Fibroblast of pulmonary artery (primary cell): Measurements from ENCODE around the gene XIST.
"Not testable (repeated sequence)": the region's sequence is repeated elsewhere in the genome, so short reads cannot be mapped to it uniquely, and the experiment has no call there.

Source experiments
- DNase-seq: peaks from one replicate; pipeline ENCODE4 v3.0.0-alpha.2; 2010; ENCODE audit warnings: low read depth
- H3K4me3 ChIP-seq: replicated peaks from 2 replicates; pipeline ENCODE4 v1.5.1; 2011; ENCODE audit warnings: low read depth, mild to moderate bottlenecking, control low read depth, low read length, moderate library complexity
- CTCF ChIP-seq: IDR thresholded peaks from 2 replicates; pipeline ENCODE4 v1.5.1; 2011; ENCODE audit warnings: mild to moderate bottlenecking, control low read depth, low read length, inconsistent platforms; ENCODE audit errors: missing control alignments

The XIST gene

DNA sequence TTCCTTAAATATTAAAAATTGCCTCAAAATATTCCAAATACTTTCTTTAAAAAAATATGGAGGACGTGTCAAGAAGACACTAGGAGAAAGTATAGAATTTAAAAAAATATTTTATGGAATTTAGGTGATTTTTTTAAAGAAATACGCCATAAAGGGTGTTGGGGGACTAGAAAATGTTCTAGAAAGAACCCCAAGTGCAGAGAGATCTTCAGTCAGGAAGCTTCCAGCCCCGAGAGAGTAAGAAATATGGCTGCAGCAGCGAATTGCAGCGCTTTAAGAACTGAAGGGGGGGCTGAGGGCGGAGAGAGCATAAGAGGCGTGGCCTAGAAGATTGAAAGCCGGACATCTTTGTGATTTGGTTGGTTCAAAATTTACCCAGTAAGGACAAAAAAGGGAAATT is at the start of gene XIST:
Gene XIST (minus strand): TSS at position 248 of the 400 bp plus-strand sequence.
- H3K4me3 ChIP-seq: no peak within 1 kb of the TSS
- DNase-seq: no peak
- TF ChIP-seq CTCF: no peak

GRCh38 chrX:73898315-73898714 is 45.8 kb upstream of the XIST start:
- not testable (repeated sequence) for H3K4me3 ChIP-seq, DNase-seq

DNA sequence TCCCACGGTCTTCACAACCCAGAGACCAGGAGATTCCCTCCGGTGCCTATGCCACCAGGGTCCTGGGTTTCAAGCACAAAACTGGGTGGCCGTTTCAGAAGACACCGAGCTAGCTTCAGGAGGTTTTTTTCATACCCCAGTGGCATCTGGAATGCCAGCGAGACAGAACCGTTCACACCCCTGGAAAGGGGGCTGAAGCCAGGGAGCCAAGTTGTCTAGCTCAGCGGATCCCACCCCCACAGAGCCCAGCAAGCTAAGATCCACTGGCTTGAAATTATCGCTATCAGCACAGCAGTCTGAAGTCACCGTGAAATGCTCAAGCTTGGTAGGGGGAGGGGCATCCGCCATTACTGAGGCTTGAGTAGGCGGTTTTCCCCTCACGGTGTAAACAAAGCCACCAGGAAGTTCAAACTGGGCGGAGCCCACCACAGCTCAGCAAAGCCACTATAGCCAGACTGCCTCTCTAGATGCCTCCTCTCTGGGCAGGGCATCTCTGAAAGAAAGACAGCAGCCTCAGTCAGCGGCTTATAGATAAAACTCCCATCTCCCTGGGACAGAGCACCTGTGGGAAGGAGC is 40.1 kb upstream of the XIST start:
- H3K4me3 ChIP-seq, DNase-seq: not testable (repeated sequence)

- DNase-seq, H3K4me3 ChIP-seq: not testable (repeated sequence)
Measured at GRCh38 chrX:73882260-73882659, 29.7 kb upstream of the XIST start.

DNA sequence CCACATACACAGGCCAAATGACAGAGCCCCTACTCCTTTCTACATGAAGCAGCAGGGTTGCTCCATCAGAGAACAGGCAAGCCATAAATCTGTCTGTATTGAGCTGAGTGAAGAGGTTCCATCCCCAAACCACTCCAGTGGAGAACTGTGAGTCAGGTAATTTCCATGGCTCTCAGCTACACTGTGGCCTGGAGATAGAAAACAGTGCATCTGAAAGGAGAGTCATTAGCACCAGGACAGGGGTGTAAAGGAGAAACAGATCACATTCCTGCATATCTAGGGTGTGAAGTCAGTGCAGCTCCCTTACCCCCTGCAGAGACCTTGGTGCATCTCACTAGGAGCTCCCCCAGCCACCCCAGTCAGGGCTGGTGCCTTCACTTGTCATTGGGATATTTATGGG is 25.2 kb upstream of the XIST start:
- TF ChIP-seq CTCF: no peak
- DNase-seq: no peak
- H3K4me3 ChIP-seq: no peak overlapping the region

DNA sequence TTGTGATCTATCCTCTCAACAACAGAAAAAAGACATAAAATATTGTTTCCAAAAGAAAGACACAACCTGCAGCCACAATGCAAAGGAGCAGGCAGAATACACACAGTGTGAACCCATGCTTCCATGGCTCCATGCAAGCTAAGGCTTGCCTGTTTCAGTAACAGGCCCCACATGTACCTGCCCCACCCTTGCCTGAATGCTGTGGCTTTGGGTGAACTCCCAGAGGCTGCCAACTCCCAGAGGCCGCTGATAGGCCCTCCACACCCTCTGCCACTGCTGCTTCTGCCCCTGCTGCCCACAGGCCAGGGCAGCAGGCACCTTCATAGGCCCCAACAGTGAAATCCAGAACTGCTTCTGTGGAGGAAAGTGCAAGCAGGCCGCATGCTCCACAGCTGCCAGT is 24.4 kb upstream of the XIST start:
- H3K4me3 ChIP-seq: no peak overlapping the region
- DNase-seq: no peak
- TF ChIP-seq CTCF: no peak

DNA sequence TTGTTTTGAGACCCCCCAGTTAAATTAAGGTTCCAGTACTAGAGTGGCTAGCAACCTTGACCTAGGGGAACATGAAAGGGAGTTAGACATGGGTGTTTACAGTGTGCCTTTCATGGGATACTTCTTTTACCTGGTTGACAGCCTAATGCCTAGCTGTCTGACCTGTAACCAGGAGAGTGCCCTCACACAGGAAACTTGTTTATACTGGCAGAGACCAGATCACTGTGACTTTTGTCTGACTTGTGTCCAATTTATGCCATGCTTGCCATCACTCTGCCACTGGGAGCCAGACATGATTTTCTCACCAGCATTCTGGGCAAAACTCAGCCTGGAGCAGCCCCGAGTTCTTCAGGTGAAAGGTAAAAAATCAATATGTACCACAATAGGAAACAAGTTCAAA is 16.4 kb upstream of the XIST start:
- no peak for DNase-seq
- H3K4me3 ChIP-seq: no peak overlapping the region
- no peak for TF ChIP-seq CTCF

DNA sequence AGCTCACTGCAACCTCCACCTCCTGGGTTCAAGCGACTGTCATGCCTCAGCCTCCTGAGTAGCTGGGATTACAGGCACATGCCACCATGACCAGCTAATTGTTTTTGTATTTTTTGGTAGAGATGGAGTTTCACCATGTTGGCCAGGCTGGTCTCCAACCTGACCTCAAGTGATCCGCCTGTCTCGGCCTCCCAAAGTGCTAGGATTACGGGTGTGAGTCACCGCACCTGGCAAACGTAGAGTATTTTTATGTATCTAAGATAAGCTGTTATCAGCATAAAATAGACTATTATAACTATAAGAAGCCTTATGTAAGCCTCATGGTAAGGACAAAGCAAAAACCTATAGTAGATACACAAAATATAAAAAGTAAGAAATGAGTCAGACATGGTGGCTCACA is 14.6 kb upstream of the XIST start:
- TF ChIP-seq CTCF: no peak
- DNase-seq: no peak
- H3K4me3 ChIP-seq: no peak overlapping the region

GRCh38 chrX:73863852-73864251 is 11.3 kb upstream of the XIST start:
- no peak for TF ChIP-seq CTCF
- no peak for DNase-seq
- no peak overlapping the region for H3K4me3 ChIP-seq
